ENCODE results near the gene GGT1.

The GGT1 gene

GRCh38 chr22:24584871-24585411 lies 18.1 kb upstream of the GGT1 start:
- CTCF ChIA-PET = no interaction called here
- Histone ChIP-seq H3K4me3 (ENCODE audit: low read depth, low read length) (no peak overlapping the region), H3K4me1 (ENCODE audit: control insufficient read depth, insufficient read depth, low read length) (peaks cover 16% of the 10 kb centered on the region), H3K9me3 (ENCODE audit: control insufficient read depth, insufficient read depth, low read depth, low read length) (no peaks in the 10 kb centered on the region), H3K36me3 (ENCODE audit: control insufficient read depth in 2 of 2, insufficient read depth in 1 of 2, low read length in 2 of 2) (peaks cover 0 to 40% of the 10 kb centered on the region in 2 experiments; a peak in 1 of 3 replicates), H3K27ac (ENCODE audit: extremely low read depth, low read depth, low read length) (peak overlapping the region; percentile 65; the same call in 1 of the 2 replicates)
- POLR2A ChIA-PET = interaction anchor here (1.7 to 2.3 kb wide), 2 partner anchors 11 to 30 kb away, joined by 7 to 31 read pairs; partner anchors contain the start of genes GUCD1 and SNRPD3
- TF ChIP-seq ZIC2 (tag by site-specific recombination; IDR thresholded peaks at IDR 0.05) (peak; percentile 60), GLIS2 (tag by site-specific recombination; IDR thresholded peaks at IDR 0.05) (peak; percentile 47; the same call in 1 of the 2 replicates), EGR2 (tag by site-specific recombination; IDR thresholded peaks at IDR 0.05; ENCODE audit: low read depth) (peak; percentile 69), ZNF596 (tag by site-specific recombination; IDR thresholded peaks at IDR 0.05) (no peak), ZBTB8A (tag by site-specific recombination; IDR thresholded peaks at IDR 0.05) (0 out of 2 replicates have a peak, but pooled peaks have one; percentile 19), ZNF48 (tag by site-specific recombination; IDR thresholded peaks at IDR 0.05) (no peak), GLIS1 (tag by site-specific recombination; IDR thresholded peaks at IDR 0.05) (peak; percentile 100), ZNF785 (tag by site-specific recombination; IDR thresholded peaks at IDR 0.05) (no peak), ZFHX2 (tag by site-specific recombination; conservative IDR thresholded peaks at IDR 0.05) (peak; percentile 87)
- TF ChIP-seq, protein P1, sequence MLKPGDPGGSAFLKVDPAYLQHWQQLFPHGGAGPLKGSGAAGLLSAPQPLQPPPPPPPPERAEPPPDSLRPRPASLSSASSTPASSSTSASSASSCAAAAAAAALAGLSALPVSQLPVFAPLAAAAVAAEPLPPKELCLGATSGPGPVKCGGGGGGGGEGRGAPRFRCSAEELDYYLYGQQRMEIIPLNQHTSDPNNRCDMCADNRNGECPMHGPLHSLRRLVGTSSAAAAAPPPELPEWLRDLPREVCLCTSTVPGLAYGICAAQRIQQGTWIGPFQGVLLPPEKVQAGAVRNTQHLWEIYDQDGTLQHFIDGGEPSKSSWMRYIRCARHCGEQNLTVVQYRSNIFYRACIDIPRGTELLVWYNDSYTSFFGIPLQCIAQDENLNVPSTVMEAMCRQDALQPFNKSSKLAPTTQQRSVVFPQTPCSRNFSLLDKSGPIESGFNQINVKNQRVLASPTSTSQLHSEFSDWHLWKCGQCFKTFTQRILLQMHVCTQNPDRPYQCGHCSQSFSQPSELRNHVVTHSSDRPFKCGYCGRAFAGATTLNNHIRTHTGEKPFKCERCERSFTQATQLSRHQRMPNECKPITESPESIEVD (tag by site-specific recombination; IDR thresholded peaks at IDR 0.05) = no peak

GRCh38 chr22:24585461-24585860 lies 17.5 kb upstream of the GGT1 start:
- Histone ChIP-seq H3K27ac (ENCODE audit: extremely low read depth, low read depth, low read length) (no peak overlapping the region), H3K9me3 (ENCODE audit: control insufficient read depth, insufficient read depth, low read depth, low read length) (no peaks in the 10 kb centered on the region), H3K4me3 (ENCODE audit: low read depth, low read length) (no peak overlapping the region), H3K4me1 (ENCODE audit: control insufficient read depth, insufficient read depth, low read length) (peaks cover 16% of the 10 kb centered on the region), H3K36me3 (ENCODE audit: control insufficient read depth in 2 of 2, insufficient read depth in 1 of 2, low read length in 2 of 2) (peaks cover 0 to 40% of the 10 kb centered on the region in 2 experiments; a peak in 1 of 3 replicates)
- TF ChIP-seq EGR2 (tag by site-specific recombination; IDR thresholded peaks at IDR 0.05; ENCODE audit: low read depth) (0 out of 2 replicates have a peak, but pooled peaks have one; percentile 23), ZBTB1 (tag by site-specific recombination; IDR thresholded peaks at IDR 0.05) (no peak)
- POLR2A ChIA-PET = no interaction called here
- CTCF ChIA-PET = no interaction called here

- POLR2A ChIA-PET = no interaction called here
Observed at GRCh38 chr22:24585927-24586546, 17.0 kb upstream of the GGT1 start.

More at GRCh38 chr22:24585927-24586546, 17.0 kb upstream of the GGT1 start:
- Histone ChIP-seq H3K4me1 (ENCODE audit: control insufficient read depth, insufficient read depth, low read length) (peaks cover 16% of the 10 kb centered on the region), H3K27ac (ENCODE audit: extremely low read depth, low read depth, low read length) (no peak overlapping the region), H3K4me3 (ENCODE audit: low read depth, low read length) (no peak overlapping the region), H3K9me3 (ENCODE audit: control insufficient read depth, insufficient read depth, low read depth, low read length) (no peaks in the 10 kb centered on the region), H3K36me3 (ENCODE audit: control insufficient read depth in 2 of 2, insufficient read depth in 1 of 2, low read length in 2 of 2) (peaks cover 0 to 40% of the 10 kb centered on the region in 2 experiments; a peak in 1 of 3 replicates)
- CTCF ChIA-PET = no interaction called here
- TF ChIP-seq, protein P2, sequence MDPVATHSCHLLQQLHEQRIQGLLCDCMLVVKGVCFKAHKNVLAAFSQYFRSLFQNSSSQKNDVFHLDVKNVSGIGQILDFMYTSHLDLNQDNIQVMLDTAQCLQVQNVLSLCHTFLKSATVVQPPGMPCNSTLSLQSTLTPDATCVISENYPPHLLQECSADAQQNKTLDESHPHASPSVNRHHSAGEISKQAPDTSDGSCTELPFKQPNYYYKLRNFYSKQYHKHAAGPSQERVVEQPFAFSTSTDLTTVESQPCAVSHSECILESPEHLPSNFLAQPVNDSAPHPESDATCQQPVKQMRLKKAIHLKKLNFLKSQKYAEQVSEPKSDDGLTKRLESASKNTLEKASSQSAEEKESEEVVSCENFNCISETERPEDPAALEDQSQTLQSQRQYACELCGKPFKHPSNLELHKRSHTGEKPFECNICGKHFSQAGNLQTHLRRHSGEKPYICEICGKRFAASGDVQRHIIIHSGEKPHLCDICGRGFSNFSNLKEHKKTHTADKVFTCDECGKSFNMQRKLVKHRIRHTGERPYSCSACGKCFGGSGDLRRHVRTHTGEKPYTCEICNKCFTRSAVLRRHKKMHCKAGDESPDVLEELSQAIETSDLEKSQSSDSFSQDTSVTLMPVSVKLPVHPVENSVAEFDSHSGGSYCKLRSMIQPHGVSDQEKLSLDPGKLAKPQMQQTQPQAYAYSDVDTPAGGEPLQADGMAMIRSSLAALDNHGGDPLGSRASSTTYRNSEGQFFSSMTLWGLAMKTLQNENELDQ (tag by site-specific recombination; IDR thresholded peaks at IDR 0.05; ENCODE audit: low read depth) = no peak
- TF ChIP-seq, protein P3, sequence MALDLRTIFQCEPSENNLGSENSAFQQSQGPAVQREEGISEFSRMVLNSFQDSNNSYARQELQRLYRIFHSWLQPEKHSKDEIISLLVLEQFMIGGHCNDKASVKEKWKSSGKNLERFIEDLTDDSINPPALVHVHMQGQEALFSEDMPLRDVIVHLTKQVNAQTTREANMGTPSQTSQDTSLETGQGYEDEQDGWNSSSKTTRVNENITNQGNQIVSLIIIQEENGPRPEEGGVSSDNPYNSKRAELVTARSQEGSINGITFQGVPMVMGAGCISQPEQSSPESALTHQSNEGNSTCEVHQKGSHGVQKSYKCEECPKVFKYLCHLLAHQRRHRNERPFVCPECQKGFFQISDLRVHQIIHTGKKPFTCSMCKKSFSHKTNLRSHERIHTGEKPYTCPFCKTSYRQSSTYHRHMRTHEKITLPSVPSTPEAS (tag by site-specific recombination; IDR thresholded peaks at IDR 0.05) = no peak
- TF ChIP-seq ZNF600 (tag by site-specific recombination; IDR thresholded peaks at IDR 0.05) = peak; percentile 46; the same call in 1 of the 2 replicates
- TF ChIP-seq ZNF544 (tag by site-specific recombination; IDR thresholded peaks at IDR 0.05) = no peak
- TF ChIP-seq ZNF558 (tag by site-specific recombination; IDR thresholded peaks at IDR 0.05) = no peak
